ENCODE measurements around the gene LNX1.

The LNX1 gene

GRCh38 chr4:53541577-53542206, 49.6 kb downstream of the LNX1 start:
- DNase-seq (ENCODE audit: low spot score): no peak
- no peak for TF ChIP-seq CTCF (IDR thresholded peaks at IDR 0.05; ENCODE audit: extremely low read depth, insufficient read depth, missing control alignments)
- in situ Hi-C loops (cut with MboI; ENCODE audit: low pct_unique_long_range_greater_than_20kb, low sequenced_read_pairs, unreplicated experiment): no loop called here

DNA sequence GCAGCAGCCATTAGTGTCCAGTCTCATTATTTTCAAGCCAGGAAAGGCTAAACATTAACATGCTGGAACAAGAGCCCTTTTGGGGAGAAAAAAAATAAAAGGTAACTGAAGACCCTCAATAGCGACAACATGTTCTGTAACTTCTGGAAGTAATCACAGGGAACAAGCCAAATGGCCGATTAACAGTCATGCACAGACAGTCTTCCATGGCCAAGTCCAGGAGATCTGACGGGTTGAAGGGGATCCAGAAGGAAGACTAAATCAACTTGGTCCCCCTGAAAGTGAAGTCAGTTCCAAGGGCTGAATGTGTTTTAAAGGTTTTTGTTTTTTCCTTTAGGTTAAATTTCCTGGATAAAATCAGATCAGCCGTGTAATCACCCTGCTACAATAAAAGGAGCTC, 52.5 kb downstream of the LNX1 start:
- in situ Hi-C loops (cut with MboI; ENCODE audit: low pct_unique_long_range_greater_than_20kb, low sequenced_read_pairs, unreplicated experiment): no loop called here
- TF ChIP-seq CTCF (IDR thresholded peaks at IDR 0.05; ENCODE audit: extremely low read depth, insufficient read depth, missing control alignments): no peak
- no peak for DNase-seq (ENCODE audit: low spot score)

GRCh38 chr4:53537606-53538005, 53.7 kb downstream of the LNX1 start:
- in situ Hi-C loops (cut with MboI; ENCODE audit: low pct_unique_long_range_greater_than_20kb, low sequenced_read_pairs, unreplicated experiment): no loop called here
- TF ChIP-seq CTCF (IDR thresholded peaks at IDR 0.05; ENCODE audit: extremely low read depth, insufficient read depth, missing control alignments): no peak
- DNase-seq (ENCODE audit: low spot score): no peak

- in situ Hi-C loops (cut with MboI; ENCODE audit: low pct_unique_long_range_greater_than_20kb, low sequenced_read_pairs, unreplicated experiment): no loop called here
- no peak for DNase-seq (ENCODE audit: low spot score)
- TF ChIP-seq CTCF (IDR thresholded peaks at IDR 0.05; ENCODE audit: extremely low read depth, insufficient read depth, missing control alignments): no peak
Observed at GRCh38 chr4:53536328-53536727, 55.0 kb downstream of the LNX1 start.

DNA sequence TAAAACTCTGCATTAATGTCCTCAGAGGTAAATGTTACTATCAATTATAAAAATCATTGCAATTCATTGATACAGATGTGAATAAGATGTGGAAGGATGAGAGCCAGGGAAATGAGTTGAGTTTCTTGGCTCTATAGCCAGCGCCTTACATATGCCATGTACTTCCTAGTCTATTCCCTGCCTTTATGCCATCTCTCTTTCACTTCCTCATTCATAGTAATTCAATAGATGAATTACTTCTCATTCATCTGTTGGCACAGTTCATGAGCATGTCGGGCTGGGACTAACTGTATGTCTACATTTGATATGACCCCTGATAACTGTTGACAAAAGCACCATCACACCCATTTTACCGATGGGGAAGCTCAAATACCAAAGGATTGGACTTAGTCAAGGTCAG, 55.7 kb downstream of the LNX1 start:
- in situ Hi-C loops (cut with MboI; ENCODE audit: low pct_unique_long_range_greater_than_20kb, low sequenced_read_pairs, unreplicated experiment): no loop called here
- no peak for DNase-seq (ENCODE audit: low spot score)

DNA sequence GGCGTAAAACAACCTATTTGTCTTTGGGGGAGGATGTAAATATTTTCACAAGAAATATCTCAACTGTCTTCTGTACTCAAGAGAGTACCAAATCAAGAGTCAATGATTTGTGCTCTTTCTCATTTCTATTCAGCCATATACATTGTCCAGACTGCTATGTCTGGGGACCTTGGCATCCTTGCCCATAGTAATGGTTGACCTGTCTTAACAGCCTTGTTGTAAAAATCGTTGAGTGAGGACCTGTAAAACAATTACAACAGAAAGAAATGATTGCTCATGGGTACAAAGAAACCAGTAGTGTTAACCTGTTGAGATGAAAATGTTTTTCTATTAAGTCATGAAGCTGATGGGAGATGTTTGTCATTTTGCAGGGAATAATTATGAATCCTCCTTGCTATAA, 56.6 kb downstream of the LNX1 start:
- DNase-seq (ENCODE audit: low spot score): no peak
- TF ChIP-seq CTCF (IDR thresholded peaks at IDR 0.05; ENCODE audit: extremely low read depth, insufficient read depth, missing control alignments): no peak
- in situ Hi-C loops (cut with MboI; ENCODE audit: low pct_unique_long_range_greater_than_20kb, low sequenced_read_pairs, unreplicated experiment): no loop called here

More for the DNA sequence above, 55.7 kb downstream of the LNX1 start:
- no peak for TF ChIP-seq CTCF (IDR thresholded peaks at IDR 0.05; ENCODE audit: extremely low read depth, insufficient read depth, missing control alignments)
